Measurements from ENCODE around the gene NUMA1.
A peak's percentile ranks its signal among the peaks of the same experiment; 100 is the strongest.

The NUMA1 gene

GRCh38 chr11:72112143-72112977 is 32.0 kb upstream of the NUMA1 start, which contains the start of gene ANAPC15:
Gene ANAPC15 (minus strand): TSS chr11:72112695. CDS start chr11:72111276, 1,419 bp downstream.
- peak within 1 kb of the TSS; percentile 87 for H2AFZ ChIP-seq (ENCODE audit: low read length)

GRCh38 chr11:72111300-72112142 is 31.2 kb upstream of the NUMA1 start:
- no peaks in the 10 kb centered on the region for H4K20me1 ChIP-seq (ENCODE audit: insufficient read depth, low read length, poor library complexity, severe bottlenecking)
- H3K4me3 ChIP-seq (ENCODE audit: low read length, poor library complexity, severe bottlenecking) = peak overlapping the region; percentile 95
- H3F3A ChIP-seq (ENCODE audit: low read depth) = no peaks in the 10 kb centered on the region
- TF ChIP-seq CTCF (conservative IDR thresholded peaks at IDR 0.05; ENCODE audit: low read length) (no peak), EZH2phosphoT487 (IDR thresholded peaks at IDR 0.05; ENCODE audit: borderline replicate concordance) (no peak)
- no peaks in the 10 kb centered on the region for H3K9me2 ChIP-seq (replicated peaks; ENCODE audit: low read depth, low read length)
- H3K27me3 ChIP-seq (ENCODE audit: insufficient read depth, low read length, poor library complexity, severe bottlenecking) = peaks cover 18% of the 10 kb centered on the region
- H2AFZ ChIP-seq (ENCODE audit: low read length) = peak overlapping the region; percentile 48
- H3K9ac ChIP-seq (ENCODE audit: low read depth, low read length, poor library complexity, severe bottlenecking) = peak overlapping the region; percentile 94
- H3K79me2 ChIP-seq (ENCODE audit: insufficient read depth, low read length) = peaks cover 9% of the 10 kb centered on the region; the same call in 1 of the 2 replicates
- H3K36me3 ChIP-seq (ENCODE audit: insufficient read depth, low read length) = no peaks in the 10 kb centered on the region
- H3K9me3 ChIP-seq (ENCODE audit: insufficient read depth, low read depth, low read length) = no peaks in the 10 kb centered on the region
- H3K4me2 ChIP-seq (ENCODE audit: low read depth, low read length, poor library complexity, severe bottlenecking) = peak overlapping the region; percentile 95
- H3K4me1 ChIP-seq (ENCODE audit: insufficient read depth, low read length, poor library complexity, severe bottlenecking) = peaks cover 16% of the 10 kb centered on the region

More at GRCh38 chr11:72112143-72112977, 32.0 kb upstream of the NUMA1 start, which contains the start of gene ANAPC15:
- peak within 1 kb of the TSS; percentile 95 for H3K4me3 ChIP-seq (ENCODE audit: low read length, poor library complexity, severe bottlenecking)
- no peaks in the 10 kb centered on the region for H3K9me2 ChIP-seq (replicated peaks; ENCODE audit: low read depth, low read length)
- H3K4me1 ChIP-seq (ENCODE audit: insufficient read depth, low read length, poor library complexity, severe bottlenecking) = peaks cover 16% of the 10 kb centered on the region
- TF ChIP-seq CTCF (conservative IDR thresholded peaks at IDR 0.05; ENCODE audit: low read length) = no peak
- TF ChIP-seq EZH2phosphoT487 (IDR thresholded peaks at IDR 0.05; ENCODE audit: borderline replicate concordance) = no peak
- H3K9ac ChIP-seq (ENCODE audit: low read depth, low read length, poor library complexity, severe bottlenecking) = peak within 1 kb of the TSS; percentile 94
- no peaks in the 10 kb centered on the region for H3F3A ChIP-seq (ENCODE audit: low read depth)
- H3K79me2 ChIP-seq (ENCODE audit: insufficient read depth, low read length) = peaks cover 9% of the 10 kb centered on the region; the same call in 1 of the 2 replicates
- H4K20me1 ChIP-seq (ENCODE audit: insufficient read depth, low read length, poor library complexity, severe bottlenecking) = no peaks in the 10 kb centered on the region
- H3K27me3 ChIP-seq (ENCODE audit: insufficient read depth, low read length, poor library complexity, severe bottlenecking) = peaks cover 18% of the 10 kb centered on the region
- H3K4me2 ChIP-seq (ENCODE audit: low read depth, low read length, poor library complexity, severe bottlenecking) = peak within 1 kb of the TSS; percentile 97
- no peaks in the 10 kb centered on the region for H3K36me3 ChIP-seq (ENCODE audit: insufficient read depth, low read length)
- no peaks in the 10 kb centered on the region for H3K9me3 ChIP-seq (ENCODE audit: insufficient read depth, low read depth, low read length)

- Histone ChIP-seq H3F3A (ENCODE audit: low read depth) (no peaks in the 10 kb centered on the region), H3K9me2 (replicated peaks; ENCODE audit: low read depth, low read length) (no peaks in the 10 kb centered on the region), H3K4me1 (ENCODE audit: insufficient read depth, low read length, poor library complexity, severe bottlenecking) (peaks cover 25% of the 10 kb centered on the region), H3K27me3 (ENCODE audit: insufficient read depth, low read length, poor library complexity, severe bottlenecking) (no peaks in the 10 kb centered on the region), H4K20me1 (ENCODE audit: insufficient read depth, low read length, poor library complexity, severe bottlenecking) (peaks cover 4% of the 10 kb centered on the region), H3K79me2 (ENCODE audit: insufficient read depth, low read length) (peaks cover 21% of the 10 kb centered on the region), H3K36me3 (ENCODE audit: insufficient read depth, low read length) (no peaks in the 10 kb centered on the region), H3K4me3 (ENCODE audit: low read length, poor library complexity, severe bottlenecking) (no peak within 1 kb of the TSS), H3K9ac (ENCODE audit: low read depth, low read length, poor library complexity, severe bottlenecking) (no peak within 1 kb of the TSS), H3K4me2 (ENCODE audit: low read depth, low read length, poor library complexity, severe bottlenecking) (no peak within 1 kb of the TSS), H3K9me3 (ENCODE audit: insufficient read depth, low read depth, low read length) (no peaks in the 10 kb centered on the region), H2AFZ (ENCODE audit: low read length) (no peak within 1 kb of the TSS)
- no peak for TF ChIP-seq EZH2phosphoT487 (IDR thresholded peaks at IDR 0.05; ENCODE audit: borderline replicate concordance)
- TF ChIP-seq CTCF (conservative IDR thresholded peaks at IDR 0.05; ENCODE audit: low read length) = no peak
These were observed 25.5 kb upstream of the NUMA1 start, which contains the start of gene TOMT for GRCh38 chr11:72105888-72106287. Gene TOMT (plus strand): TSS chr11:72105924. CDS start chr11:72105952, 28 bp downstream.

Data from Loucy (cell line).